ENCODE data around the gene MTA3. TPM values are rescaled to one million over a fixed set of nuclear protein-coding genes. Genes with fewer than 3 reads are reported as not detected.

Gene MTA3
- total RNA-seq: 10 to 100 TPM; 22.7 to 30.9 TPM

DNA sequence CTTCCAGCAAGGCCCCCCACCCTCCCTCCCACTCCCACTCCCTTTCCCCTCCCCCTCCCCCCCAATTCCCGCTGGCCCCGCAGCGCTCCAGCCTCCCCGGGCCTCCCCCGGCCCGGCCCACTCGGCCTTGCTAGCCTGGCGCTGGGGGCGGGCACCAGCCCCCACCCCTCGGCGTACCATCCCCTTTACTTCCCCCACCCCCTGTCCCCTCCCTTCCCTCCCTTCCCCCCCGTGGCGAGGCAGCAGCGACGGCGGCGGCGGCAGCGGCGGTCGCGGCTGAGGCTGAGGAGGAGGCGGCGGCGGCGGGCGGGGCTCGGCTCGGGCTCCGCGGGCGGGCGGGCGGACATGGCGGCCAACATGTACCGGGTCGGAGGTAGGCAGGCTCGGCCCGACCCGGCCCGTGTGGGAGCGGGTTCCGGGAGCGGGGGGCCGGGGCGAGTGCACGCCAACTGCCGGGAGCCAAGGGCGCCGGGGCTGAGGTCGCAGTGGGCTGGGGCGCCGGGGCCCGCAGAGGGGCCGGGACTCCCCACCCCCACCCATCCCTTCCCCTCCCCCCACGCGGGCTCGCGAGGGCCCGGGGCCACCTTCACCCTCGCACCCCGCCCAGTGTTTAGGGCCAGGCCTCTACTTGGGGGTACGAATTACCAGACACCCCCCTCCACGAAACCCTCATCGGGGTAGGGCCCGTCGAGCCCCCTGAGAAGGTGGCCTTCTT lies at the start of gene MTA3:
TSS of gene MTA3 (plus strand) at position 232 of the 715 bp plus-strand sequence. CDS start at position 346, 114 bp downstream.
- Mint-ChIP-seq H3K4me1 (peaks cover 10% of the 10 kb centered on the region), H3K27ac (peak within 1 kb of the TSS; percentile 93), H3K27me3 (no peaks in the 10 kb centered on the region), H3K36me3 (ENCODE audit: low read depth) (peaks cover 17% of the 10 kb centered on the region), H3K9me3 (no peaks in the 10 kb centered on the region), H3K4me3 (peak within 1 kb of the TSS; percentile 86)
- peak; percentile 87 for ATAC-seq (replicated peaks)

DNA sequence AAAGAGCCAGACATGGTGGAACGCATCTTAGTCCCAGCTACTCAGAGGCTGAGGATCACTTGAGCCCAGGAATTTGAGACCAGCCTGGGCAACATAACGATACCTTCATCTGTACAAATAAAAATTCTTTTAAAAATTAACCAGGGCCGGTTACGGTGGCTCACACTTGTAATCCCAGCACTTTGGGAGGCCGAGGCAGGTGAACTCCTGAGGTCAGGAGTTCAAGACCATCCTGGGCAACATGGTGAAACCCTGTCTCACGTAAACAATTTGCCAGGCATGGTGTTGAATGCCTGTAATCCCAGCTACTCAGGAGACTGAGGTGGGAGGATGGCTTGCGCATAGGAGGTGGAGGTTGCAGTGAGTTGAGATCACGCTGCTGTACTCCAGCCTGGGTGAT lies 48.8 kb upstream of the MTA3 start:
- no peaks in the 10 kb centered on the region for H3K9me3 Mint-ChIP-seq
- no peak for ATAC-seq (replicated peaks)
- no peaks in the 10 kb centered on the region for H3K36me3 Mint-ChIP-seq (ENCODE audit: low read depth)
- H3K27me3 Mint-ChIP-seq: peaks cover 4% of the 10 kb centered on the region
- H3K4me1 Mint-ChIP-seq: peaks cover 5% of the 10 kb centered on the region
- H3K4me3 Mint-ChIP-seq: no peak overlapping the region
- no peak overlapping the region for H3K27ac Mint-ChIP-seq

DNA sequence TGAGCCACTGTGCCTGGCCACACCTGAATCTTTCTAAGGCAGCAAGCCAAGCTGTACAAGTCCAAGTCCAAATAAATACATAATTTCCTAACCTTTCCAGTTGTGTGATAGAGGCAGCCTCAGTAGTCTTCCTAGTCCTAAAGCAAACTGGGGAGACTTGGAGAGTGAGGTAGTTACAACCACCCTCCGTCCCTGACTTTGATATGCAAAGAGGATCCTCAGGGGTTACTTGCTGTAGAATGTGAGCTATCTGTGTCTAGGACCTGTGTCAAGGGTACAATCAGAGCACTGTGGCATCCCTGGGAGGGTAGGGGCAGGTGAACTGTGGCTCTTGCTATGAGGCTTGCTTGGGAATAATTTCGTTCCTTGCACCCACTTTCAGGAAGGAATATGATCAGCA lies 46.4 kb upstream of the MTA3 start:
- Mint-ChIP-seq H3K4me1 (peaks cover 5% of the 10 kb centered on the region), H3K9me3 (no peaks in the 10 kb centered on the region), H3K4me3 (no peak overlapping the region), H3K27me3 (peaks cover 4% of the 10 kb centered on the region), H3K27ac (no peak overlapping the region), H3K36me3 (ENCODE audit: low read depth) (no peaks in the 10 kb centered on the region)
- ATAC-seq (replicated peaks): no peak

DNA sequence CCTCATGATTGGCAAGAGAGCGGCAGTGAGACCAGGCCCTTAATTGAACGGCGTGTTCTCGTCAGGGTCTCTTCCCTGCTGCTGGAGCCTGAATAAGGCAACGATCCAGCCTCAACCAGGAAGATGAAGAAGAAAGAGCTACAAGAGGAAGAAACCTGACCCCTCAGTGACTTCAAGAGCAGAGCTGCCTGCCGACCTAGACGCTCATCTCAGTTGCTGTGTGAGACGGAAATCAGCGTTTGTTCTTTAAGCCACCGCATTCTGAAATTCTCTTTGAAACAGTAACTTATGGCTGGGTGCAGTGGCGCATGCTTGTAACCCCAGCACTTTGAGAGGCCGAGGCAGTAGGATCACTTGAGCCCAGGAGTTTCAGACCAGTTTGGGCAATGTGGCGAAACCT lies 45.1 kb upstream of the MTA3 start:
- Mint-ChIP-seq H3K4me3 (no peak overlapping the region), H3K9me3 (no peaks in the 10 kb centered on the region), H3K4me1 (peaks cover 5% of the 10 kb centered on the region), H3K36me3 (ENCODE audit: low read depth) (no peaks in the 10 kb centered on the region), H3K27ac (no peak overlapping the region), H3K27me3 (peaks cover 4% of the 10 kb centered on the region)
- no peak for ATAC-seq (replicated peaks)

- H3K4me3 Mint-ChIP-seq: no peak overlapping the region
- no peaks in the 10 kb centered on the region for H3K27me3 Mint-ChIP-seq
- no peaks in the 10 kb centered on the region for H3K36me3 Mint-ChIP-seq (ENCODE audit: low read depth)
- H3K4me1 Mint-ChIP-seq: no peaks in the 10 kb centered on the region
- no peak for ATAC-seq (replicated peaks)
- no peak overlapping the region for H3K27ac Mint-ChIP-seq
- no peaks in the 10 kb centered on the region for H3K9me3 Mint-ChIP-seq
Observed at GRCh38 chr2:42532397-42532796, 36.0 kb upstream of the MTA3 start.

- ATAC-seq (replicated peaks): no peak
- H3K9me3 Mint-ChIP-seq: no peaks in the 10 kb centered on the region
- H3K27me3 Mint-ChIP-seq: no peaks in the 10 kb centered on the region
- H3K27ac Mint-ChIP-seq: no peak overlapping the region
- no peaks in the 10 kb centered on the region for H3K4me1 Mint-ChIP-seq
- H3K36me3 Mint-ChIP-seq (ENCODE audit: low read depth): no peaks in the 10 kb centered on the region
- no peak overlapping the region for H3K4me3 Mint-ChIP-seq
Observed at GRCh38 chr2:42537493-42537892, 30.9 kb upstream of the MTA3 start.

DNA sequence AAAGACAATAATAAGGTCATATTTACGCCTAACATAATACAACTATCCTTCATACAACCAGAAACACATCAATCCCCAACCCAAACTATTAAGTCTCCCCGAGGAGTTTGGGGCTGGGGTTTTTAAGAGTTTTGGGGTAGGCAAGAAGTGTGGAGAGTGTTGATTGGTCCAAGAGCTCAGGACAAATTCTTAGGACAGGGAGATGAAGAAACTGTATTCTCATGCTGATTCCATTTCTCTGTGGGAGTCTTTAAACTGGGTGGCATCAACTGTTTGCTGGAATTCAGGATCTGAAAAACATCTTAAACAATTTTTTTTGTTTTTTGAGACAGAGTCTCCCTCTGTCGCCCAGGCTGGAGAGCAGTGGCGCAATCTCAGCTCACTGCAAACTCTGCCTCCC lies 25.6 kb upstream of the MTA3 start:
- no peak overlapping the region for H3K27ac Mint-ChIP-seq
- H3K9me3 Mint-ChIP-seq: no peaks in the 10 kb centered on the region
- no peak for ATAC-seq (replicated peaks)
- no peak overlapping the region for H3K4me3 Mint-ChIP-seq
- H3K4me1 Mint-ChIP-seq: no peaks in the 10 kb centered on the region
- no peaks in the 10 kb centered on the region for H3K27me3 Mint-ChIP-seq
- no peaks in the 10 kb centered on the region for H3K36me3 Mint-ChIP-seq (ENCODE audit: low read depth)

DNA sequence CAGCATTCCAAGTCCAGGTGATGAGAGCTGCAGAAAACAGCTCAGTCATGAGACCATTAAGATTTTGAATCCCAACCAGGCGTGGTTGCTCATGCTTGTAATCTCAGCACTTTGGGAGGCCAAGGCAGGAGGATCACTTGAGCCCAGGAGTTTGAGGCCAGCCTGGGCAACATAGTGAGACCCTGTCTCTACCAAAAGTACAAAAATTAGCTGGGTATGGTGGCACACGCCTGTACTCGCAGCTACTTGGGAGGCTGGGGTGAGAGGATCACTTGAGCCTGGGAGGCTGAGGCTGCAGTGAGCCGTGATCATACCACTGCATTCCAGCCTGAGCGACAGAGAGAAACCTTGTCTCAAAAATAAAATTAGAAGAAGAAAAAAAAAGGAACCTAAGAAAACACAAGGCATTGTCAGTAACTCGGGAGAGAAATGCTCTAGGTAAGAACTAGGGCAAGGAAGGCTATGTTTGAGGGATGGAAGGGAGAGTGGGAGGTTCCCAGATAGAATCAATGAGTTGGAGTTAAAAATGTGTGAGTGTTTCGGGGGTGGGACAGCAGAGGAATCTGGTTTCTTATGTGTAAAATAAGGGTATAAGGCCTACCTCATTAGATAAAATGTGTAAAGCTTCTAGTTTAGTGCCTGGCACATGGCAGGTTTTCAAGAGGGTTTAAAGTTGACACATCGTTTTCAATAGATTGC lies 23.3 kb upstream of the MTA3 start:
- no peaks in the 10 kb centered on the region for H3K27me3 Mint-ChIP-seq
- no peak overlapping the region for H3K27ac Mint-ChIP-seq
- no peaks in the 10 kb centered on the region for H3K9me3 Mint-ChIP-seq
- H3K4me1 Mint-ChIP-seq: no peaks in the 10 kb centered on the region
- H3K4me3 Mint-ChIP-seq: no peak overlapping the region
- no peaks in the 10 kb centered on the region for H3K36me3 Mint-ChIP-seq (ENCODE audit: low read depth)
- ATAC-seq (replicated peaks): no peak

GRCh38 chr2:42545841-42546390 lies 22.5 kb upstream of the MTA3 start:
- H3K4me1 Mint-ChIP-seq: no peaks in the 10 kb centered on the region
- no peaks in the 10 kb centered on the region for H3K27me3 Mint-ChIP-seq
- H3K36me3 Mint-ChIP-seq (ENCODE audit: low read depth): no peaks in the 10 kb centered on the region
- H3K27ac Mint-ChIP-seq: no peak overlapping the region
- H3K4me3 Mint-ChIP-seq: no peak overlapping the region
- H3K9me3 Mint-ChIP-seq: no peaks in the 10 kb centered on the region
- ATAC-seq (replicated peaks): no peak

DNA sequence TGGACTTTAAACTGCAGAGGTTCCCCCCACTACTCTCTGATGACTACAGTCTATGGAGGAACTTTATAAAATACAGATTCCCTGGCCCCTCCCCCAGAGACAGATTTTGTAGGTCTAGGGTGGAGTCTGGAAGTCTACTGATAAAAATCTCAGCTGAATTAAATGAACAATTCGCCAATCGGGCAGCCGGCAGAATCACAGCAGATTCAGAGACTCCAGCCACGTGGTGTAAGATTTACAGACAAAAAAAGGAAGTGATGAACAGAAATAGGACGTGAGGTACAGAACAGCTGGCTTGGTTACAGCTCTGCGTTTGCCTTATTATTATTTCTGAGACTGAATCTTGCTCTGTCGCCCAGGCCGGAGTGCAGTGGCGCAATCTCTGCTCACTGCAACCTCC lies 21.4 kb upstream of the MTA3 start:
- no peak overlapping the region for H3K27ac Mint-ChIP-seq
- H3K4me3 Mint-ChIP-seq: no peak overlapping the region
- no peaks in the 10 kb centered on the region for H3K9me3 Mint-ChIP-seq
- H3K4me1 Mint-ChIP-seq: no peaks in the 10 kb centered on the region
- H3K27me3 Mint-ChIP-seq: peaks cover 4% of the 10 kb centered on the region
- no peaks in the 10 kb centered on the region for H3K36me3 Mint-ChIP-seq (ENCODE audit: low read depth)
- no peak for ATAC-seq (replicated peaks)

GRCh38 chr2:42547446-42548295 lies 20.8 kb upstream of the MTA3 start:
- no peak for ATAC-seq (replicated peaks)
- peaks cover 4% of the 10 kb centered on the region for H3K27me3 Mint-ChIP-seq

GRCh38 chr2:42550870-42551269 lies 17.6 kb upstream of the MTA3 start:
- no peak for ATAC-seq (replicated peaks)
- Mint-ChIP-seq H3K36me3 (ENCODE audit: low read depth) (no peaks in the 10 kb centered on the region), H3K27ac (no peak overlapping the region), H3K4me1 (no peaks in the 10 kb centered on the region), H3K4me3 (no peak overlapping the region), H3K9me3 (no peaks in the 10 kb centered on the region), H3K27me3 (peaks cover 4% of the 10 kb centered on the region)

More at GRCh38 chr2:42547446-42548295, 20.8 kb upstream of the MTA3 start:
- no peaks in the 10 kb centered on the region for H3K9me3 Mint-ChIP-seq
- no peaks in the 10 kb centered on the region for H3K4me1 Mint-ChIP-seq
- no peak overlapping the region for H3K27ac Mint-ChIP-seq
- H3K36me3 Mint-ChIP-seq (ENCODE audit: low read depth): no peaks in the 10 kb centered on the region
- no peak overlapping the region for H3K4me3 Mint-ChIP-seq

GRCh38 chr2:42554392-42554791 lies 14.0 kb upstream of the MTA3 start:
- Mint-ChIP-seq H3K4me1 (no peaks in the 10 kb centered on the region), H3K36me3 (ENCODE audit: low read depth) (no peaks in the 10 kb centered on the region), H3K4me3 (no peak overlapping the region), H3K9me3 (no peaks in the 10 kb centered on the region), H3K27me3 (peaks cover 4% of the 10 kb centered on the region), H3K27ac (no peak overlapping the region)
- no peak for ATAC-seq (replicated peaks)

DNA sequence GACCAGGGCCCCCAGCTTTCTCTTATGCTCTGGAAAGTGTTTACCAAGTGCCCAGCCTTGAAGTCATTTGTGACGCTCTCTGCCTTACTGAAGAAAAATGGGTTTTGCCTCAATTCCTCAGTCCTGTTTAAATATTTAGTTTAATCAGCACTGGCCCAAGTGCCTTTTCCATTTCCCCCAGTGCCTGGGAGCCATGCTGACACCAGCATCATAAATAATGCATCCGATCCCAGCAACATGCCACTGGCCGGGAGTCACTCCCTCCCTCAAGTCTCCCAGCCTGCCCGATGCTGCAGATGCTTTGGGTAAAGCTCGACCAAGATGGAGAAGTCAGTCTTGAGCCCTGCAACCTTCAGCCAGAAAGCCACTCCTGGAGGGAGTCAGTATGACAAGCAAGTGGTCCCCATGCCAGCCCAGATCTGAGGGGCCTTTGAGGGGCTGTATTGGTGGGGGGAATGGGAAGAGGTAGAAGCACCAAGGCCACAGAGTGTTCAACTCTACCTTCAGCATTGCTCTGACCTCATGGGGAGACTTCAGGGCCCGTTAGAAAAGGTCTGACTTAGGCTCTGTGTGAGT lies 12.0 kb upstream of the MTA3 start:
- H3K4me3 Mint-ChIP-seq: no peak overlapping the region
- no peaks in the 10 kb centered on the region for H3K36me3 Mint-ChIP-seq (ENCODE audit: low read depth)
- H3K27ac Mint-ChIP-seq: no peak overlapping the region
- no peaks in the 10 kb centered on the region for H3K4me1 Mint-ChIP-seq
- H3K27me3 Mint-ChIP-seq: peaks cover 2% of the 10 kb centered on the region
- H3K9me3 Mint-ChIP-seq: no peaks in the 10 kb centered on the region
- ATAC-seq (replicated peaks): no peak
